Umbilical cord (tissue), 2 donors: ENCODE measurements around the gene FAM8A1. TPM values are rescaled to one million over a fixed set of nuclear protein-coding genes. Genes with fewer than 3 reads are reported as not detected.
"Not testable (repeated sequence)": the region's sequence is repeated elsewhere in the genome, so short reads cannot be mapped to it uniquely, and the experiment has no call there.

Experiments
- DNase-seq: peaks from one replicate; pipeline ENCODE4 v3.0.0-alpha.2; 2015; ENCODE audit warnings: low spot score
- total RNA-seq: library from RNA; depleted of rRNA; stranded (reverse); fragments of >200 nt; gene quantifications from one replicate; pipeline ENCODE4 v1.2.3, GENCODE V29; 2014; ENCODE audit warnings: low replicate concordance; ENCODE audit not compliant: insufficient read depth

The FAM8A1 gene, protein sequence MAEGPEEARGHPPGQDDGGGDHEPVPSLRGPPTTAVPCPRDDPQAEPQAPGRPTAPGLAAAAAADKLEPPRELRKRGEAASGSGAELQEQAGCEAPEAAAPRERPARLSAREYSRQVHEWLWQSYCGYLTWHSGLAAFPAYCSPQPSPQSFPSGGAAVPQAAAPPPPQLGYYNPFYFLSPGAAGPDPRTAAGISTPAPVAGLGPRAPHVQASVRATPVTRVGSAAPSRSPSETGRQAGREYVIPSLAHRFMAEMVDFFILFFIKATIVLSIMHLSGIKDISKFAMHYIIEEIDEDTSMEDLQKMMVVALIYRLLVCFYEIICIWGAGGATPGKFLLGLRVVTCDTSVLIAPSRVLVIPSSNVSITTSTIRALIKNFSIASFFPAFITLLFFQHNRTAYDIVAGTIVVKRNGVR
- 39.7 TPM for total RNA-seq

DNA sequence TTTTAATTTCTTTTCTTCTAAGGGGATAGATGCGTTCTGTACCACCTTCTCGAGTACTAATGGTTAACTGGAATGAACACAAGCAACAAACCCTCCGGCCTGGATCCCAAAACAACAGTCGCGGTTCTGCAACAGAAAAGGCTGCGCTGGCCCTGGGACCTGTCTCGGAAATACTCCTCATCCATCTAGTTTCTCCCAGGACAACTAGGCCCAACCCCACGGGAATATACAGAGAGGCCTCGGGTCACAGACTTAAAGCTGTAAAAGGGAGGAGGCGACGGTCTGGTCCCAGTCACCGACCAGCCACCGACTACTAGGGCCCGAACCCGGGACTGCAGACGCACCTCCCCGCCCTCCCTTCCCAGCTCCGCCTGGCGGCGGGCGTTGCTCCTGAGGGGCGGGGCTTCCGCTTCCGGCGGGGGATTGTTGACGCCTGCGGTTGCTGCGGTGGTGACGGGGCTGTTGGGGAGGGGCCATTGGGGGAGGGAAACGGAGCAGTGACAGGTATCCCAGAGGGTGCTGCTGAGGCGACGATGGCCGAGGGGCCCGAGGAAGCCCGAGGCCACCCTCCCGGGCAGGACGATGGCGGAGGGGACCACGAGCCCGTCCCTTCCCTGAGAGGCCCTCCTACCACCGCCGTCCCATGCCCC is at the start of gene FAM8A1:
TSS of gene FAM8A1 (plus strand) at position 426 of the 650 bp plus-strand sequence. CDS start at position 534, 108 bp downstream.
- peak; percentile 94 for DNase-seq

DNA sequence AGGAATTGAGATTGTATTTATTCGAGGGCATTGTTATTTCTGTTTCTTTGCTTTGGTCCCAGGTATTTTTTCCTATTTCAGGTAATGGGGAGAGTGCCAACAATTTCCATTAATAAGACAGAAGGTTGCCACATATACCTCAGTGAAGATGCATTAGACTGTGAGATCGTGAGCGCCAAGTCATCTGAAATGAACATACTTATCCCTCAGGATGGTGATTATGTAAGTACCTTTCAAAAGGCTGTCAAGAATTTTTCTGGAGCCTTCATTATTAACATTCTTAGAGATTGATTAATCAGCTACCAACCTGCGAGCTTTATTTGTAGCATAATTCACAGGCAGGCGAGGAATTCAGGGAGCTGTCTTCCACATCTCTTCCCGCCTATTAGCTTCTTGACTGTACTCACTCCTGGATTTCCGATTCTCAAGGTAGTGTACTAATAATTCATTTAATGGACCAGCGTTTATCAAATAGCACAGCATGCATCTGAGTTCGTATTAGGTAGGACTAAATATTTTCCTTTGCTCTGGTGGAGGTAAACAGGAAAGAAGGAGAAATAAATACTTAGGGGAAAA is 48.6 kb upstream of the FAM8A1 start:
- DNase-seq: no peak

DNA sequence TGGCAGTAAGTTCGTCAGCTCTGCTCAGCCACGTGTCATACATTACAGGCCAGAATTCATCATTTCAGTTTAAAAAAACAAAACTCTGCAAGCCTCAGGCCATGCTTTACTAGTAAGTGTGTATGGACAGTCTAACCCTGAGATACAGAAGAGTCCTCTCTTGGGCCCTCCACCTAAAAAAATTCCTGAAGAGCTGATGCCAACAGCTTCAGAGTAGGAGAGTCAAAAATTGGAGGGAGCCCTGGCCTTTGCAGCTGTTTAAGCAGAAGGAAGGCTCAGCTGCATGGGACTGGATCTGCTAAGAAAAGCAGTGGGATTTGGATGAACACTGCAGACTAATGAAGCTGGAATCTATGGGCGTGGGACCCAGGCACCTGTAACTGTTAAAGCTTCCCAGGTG is 47.2 kb upstream of the FAM8A1 start:
- DNase-seq: no peak

DNA sequence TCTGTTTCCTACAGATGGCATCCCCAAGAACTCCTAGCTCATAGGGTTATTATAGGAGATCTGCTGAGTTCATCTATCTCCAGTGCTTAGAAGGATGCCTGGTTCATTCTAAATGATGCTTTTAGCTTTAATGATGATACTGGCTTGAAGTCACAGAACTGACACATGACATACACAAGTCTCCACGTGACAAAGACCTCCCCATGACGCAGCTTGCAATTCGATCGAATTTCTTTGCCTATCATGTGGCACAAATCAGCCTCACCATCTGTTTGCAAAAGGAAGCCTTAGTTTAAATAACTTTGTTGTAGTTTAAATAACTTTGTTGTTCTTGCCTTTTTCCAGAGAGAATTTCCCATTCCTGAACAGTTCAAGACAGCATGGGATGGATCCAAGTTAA is 44.1 kb upstream of the FAM8A1 start:
- DNase-seq: no peak

DNA sequence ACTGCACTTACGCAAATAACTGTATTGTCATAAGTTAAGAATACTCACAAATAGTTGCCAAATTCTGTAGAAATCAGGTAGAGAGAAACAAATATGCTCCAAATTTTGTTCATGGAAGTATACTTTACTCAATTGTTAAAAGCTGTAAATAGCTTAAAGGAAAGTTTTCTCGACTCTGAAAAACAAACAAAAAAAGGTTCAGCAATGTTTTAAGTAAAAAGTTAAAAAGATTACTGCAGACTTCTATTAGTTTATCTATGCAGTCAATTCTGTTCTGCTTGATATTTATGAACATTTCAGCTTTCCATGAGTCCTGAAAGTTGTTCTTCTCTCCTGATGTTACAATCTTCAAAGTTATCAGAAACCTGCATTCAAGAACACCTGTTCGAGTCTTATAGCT is 37.5 kb upstream of the FAM8A1 start:
- DNase-seq: no peak

DNA sequence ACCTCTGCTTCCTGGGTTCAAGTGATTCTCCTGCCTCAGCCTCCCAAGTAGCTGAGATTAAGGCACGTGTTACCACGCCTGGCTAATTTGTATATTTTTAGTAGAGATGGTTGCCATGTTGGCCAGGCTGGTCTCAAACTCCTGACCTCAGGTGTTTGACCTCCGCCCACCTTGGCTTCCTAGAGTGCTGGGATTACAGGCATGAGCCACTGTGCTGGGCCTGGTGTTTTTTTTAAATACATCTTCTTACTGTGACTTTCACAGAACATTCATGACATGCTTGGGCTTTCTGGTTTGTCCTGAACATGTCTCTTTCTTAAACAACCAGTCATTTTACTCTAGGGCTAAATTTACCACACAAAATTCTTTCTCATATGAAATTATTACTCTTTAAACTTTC is 34.7 kb upstream of the FAM8A1 start:
- DNase-seq: no peak

DNA sequence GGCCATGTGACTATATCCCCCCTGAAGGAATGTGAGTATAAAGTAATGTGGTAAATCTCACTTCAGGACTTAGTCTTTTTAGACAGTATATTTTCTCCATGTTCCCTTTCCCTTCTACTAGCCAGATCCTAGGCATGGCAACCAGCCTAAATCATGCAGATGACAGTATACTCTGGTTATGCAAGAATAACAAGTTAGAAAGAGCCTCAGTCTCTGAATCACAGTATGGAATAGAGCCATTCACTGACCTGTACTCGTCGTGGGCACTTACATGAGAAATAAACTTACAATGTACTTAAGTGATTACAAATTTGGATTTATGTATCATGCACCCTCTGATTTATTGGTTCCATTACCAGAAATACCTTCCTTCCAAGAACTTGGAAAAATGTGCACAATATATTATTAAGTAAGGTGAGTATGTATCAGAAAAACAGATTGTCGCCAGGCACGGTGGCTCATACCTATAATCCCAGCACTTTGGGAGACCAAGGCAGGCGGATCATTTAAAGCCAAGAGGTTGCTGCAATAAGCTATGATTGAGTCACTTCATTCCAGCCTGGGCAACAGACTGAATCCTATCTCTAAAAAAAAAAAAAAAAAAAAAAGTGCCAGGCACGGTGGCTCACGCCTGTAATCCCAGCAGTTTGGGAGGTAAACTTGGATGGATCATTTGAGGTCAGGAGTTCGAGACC is 25.1 kb upstream of the FAM8A1 start:
- DNase-seq: no peak

DNA sequence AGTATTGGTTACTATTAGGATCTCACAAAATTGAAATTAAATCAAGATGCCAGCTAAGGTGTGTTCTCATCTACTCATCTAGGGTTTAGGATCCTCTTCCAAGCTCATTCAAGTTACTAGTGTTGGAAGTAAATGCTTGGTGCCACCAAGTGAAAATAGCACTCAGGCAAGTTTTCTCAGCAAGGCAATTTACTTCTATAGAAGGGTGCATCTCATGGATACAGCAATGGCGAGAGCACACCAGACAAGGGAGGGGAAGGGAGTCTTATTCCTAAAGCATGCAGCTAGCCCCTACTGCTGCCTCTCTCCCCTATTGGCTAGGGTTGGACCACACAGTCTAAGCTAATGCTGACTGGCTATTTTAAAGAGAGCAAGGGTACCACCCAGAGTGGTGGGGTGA is 23.0 kb upstream of the FAM8A1 start:
- no peak for DNase-seq

DNA sequence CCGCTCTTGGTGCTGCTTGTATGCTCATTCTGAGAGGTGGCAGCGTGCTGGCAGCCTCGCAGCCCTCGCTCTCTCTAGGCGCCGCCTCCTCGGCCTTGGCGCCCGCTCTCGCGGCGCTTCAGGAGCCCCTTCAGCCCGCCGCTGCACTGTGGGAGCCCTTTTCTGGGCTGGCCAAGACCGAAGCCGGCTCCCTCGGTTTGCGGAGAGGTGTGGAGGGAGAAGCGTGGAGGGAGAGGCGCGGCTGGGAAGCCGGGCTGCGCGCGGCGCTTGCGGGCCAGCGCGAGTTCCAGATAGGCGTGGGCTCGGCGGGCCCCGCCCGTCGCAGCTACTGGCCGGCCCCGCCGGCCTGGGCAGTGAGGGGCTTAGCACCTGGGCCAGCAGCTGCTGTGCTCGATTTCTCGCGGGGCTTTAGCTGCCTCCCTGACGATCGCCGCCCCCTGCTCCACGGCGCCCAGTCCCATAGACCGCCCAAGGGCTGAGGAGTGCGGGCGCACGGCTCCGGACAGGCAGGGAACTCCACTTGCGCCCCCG is 19.5 kb upstream of the FAM8A1 start:
- peak; percentile 21 for DNase-seq

DNA sequence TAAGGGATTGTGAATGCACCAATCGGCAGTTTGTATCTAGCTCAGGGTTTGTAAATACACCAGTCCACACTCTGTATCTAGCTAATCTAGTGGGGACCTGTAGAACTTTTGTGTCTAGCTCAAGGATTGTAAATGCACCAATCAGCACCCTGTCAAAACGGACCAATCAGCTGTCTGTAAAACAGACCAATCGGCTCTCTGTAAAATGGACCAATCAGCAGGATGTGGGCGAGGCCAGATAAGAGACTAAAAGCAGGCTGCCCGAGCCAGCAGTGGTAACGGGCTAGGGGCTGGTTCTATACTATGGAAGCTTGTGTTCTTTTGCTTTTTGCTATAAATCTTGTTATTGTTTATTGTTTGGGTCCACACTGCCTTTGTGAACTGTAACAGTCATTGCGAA is 18.8 kb upstream of the FAM8A1 start:
- not testable (repeated sequence) for DNase-seq

DNA sequence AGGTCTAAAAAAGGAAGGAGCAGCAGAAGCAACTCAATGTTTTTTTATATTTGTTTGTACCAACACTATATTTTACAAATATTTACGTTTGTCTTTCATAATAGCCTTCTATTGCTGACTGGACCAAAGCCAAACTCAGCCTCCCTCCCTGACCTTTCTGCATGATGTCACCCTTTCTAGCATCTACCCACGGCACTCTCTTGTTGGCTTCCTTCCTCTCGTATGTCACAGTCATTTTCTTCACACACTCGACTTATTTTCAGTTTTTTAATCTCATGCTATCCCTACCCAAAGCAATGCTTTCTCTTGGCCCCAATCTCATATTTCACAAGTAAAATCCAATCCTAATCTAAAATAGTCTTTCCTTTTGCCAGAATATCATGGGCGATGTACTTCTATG is 16.3 kb upstream of the FAM8A1 start:
- DNase-seq: no peak

DNA sequence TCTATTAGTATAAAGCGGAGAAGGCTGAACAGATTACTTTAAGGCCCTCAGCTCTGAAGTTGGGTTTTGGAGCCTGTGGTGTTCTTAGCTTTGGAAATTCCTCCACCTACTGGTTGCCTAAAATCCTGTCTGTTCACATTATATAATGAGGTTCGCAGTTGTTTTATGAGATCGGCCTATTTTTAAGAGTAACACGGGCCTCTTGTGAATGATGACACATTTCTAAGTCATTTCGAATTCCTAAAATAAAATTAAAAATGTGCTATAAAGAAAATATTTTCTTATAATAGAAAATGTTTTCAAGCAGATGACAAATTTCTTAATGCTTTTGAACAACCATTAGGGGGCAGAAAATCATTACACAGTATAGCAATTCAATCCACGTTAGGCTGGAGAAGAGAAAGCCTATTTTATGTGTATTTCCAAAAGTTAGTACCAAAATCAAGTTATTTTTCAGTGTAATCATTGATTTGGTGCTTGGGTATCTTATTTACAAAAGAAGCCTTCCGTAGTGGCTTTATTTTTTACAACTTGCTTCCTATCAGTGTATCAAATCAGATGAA is 15.8 kb upstream of the FAM8A1 start:
- DNase-seq: peak; percentile 87

DNA sequence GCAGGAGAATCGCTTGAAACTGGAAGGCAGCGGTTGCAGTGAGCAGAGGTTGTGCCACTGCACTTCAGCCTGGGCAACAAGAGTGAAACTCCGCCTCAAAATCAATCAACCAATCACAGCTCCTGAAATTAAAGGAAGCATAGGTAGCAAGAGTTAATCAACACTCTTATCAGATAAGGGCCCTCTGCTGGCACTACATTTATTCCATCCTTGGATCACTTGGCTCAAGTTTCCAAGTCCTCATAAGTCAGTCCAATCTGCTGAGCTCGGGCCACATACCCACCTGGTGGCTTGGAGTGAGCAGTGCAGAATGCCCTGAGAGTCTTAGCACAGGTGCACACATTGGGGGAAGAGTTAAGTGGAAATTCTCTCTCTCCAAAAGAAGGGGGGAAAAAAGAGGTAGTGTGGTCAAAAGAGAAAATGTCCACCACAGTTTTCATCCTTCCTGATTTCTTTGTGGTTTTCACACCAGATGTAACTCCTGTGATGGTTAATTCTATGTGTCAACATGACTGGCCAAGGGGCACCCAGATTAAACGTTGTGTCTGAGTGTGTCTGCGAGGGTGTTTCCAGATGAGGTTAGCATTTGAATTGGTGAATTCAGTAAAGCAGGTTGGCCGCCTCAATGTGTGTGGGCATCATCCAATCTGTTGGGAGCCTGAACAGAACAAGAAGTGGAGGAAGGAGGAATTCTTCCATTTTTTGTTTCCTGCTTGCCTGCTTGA is 14.2 kb upstream of the FAM8A1 start:
- DNase-seq: no peak

DNA sequence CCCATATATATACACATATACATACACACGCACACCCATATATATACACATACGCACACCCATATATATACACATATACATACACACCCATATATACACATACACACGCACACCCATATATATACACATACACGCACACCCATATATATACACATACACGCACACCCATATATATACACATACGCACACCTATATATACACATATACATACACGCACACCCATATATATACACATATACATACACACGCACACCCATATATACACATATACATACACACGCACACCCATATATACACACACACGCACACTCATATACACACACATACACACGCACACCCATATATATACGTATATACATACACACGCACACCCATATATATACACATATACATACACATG is 13.5 kb upstream of the FAM8A1 start:
- not testable (repeated sequence) for DNase-seq

DNA sequence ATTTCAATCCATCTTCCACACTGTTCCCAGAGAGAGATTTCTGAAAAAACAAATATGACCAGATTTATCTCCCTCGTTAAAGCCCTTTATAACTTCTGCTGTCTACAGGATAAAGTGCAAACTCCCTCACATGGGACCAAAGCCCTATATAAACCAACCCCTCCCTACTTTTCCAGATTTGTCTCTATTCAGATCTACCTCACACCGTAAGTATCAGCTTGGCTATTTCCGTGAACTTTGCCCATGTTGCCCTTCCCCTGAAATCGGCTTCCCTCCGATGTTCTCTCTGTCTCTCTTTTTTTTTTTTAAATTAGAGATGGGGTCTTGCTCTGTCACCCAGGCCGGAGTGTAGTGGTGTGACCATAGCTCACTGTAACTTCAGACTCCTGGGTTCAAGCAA is 12.1 kb upstream of the FAM8A1 start:
- no peak for DNase-seq

DNA sequence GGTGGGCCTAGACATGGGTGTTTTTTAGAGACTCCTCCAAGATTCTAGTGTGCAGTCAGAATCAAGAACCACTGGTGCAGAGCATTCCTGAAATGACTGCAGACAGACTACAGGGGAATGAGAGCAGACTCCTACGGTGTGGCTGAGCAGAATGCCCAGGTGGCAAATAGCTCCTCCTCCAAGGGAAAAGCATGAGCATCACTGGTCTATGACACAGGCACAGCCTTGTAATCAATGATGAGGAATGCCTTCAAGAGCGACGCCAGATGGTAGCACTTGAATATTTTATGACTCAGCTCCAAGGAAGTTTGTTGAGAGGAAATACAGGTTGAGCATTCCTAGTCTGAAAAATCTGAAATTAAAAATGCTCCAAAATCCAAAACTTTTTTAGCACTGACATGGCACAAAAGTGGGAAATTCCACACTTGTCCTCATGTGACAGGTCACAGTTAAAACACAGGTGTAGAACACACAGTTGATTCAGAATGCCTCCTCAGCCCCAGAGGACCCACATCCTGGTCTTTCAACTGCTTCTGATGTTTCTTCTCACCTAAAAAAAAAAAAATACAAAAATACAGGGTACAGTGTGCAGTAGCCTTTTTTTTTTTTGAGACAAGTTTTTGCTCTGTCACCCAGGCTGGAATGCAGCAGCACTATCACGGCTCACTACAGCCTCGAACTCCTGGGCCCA is 10.6 kb upstream of the FAM8A1 start:
- peak; percentile 14 for DNase-seq

DNA sequence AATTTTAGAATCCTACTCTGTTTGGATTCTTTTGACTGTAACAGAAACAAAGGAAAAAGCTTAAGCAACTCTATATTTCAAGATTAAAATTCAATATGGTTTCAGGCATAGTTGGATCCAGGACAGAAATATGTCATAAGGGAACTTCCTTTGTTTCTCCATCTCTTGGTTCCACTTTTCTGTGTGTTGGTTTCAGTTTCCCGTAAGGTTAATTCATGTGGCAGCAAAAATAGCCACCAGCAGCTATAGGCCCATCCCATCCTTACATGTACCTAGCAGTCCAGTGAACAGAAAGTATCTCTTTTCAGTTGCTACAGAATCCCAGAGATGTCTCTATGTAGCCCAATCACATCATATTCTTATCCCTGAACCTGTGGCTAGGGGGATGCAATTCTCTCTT is 8.8 kb upstream of the FAM8A1 start:
- no peak for DNase-seq

DNA sequence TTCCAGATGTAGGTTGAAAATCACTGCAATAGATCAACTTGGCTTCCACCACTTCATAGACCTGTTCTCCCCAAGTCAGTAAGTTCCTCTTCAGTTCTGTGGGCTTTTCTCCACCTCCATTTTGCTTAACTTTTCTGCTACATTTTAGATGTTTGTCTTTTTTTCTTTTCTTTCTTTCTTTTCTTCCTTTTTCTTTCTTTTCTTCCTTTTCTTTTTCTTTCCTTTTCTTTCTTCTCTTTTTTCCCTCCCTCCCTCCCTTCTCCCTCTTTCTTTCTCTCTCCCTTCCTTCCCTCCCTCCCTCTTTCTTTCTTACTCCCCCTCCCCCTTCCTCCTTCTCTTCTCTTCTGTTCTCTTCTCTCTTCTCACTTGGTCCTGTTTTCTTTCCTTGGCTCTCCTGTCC is 6.9 kb upstream of the FAM8A1 start:
- no peak for DNase-seq

DNA sequence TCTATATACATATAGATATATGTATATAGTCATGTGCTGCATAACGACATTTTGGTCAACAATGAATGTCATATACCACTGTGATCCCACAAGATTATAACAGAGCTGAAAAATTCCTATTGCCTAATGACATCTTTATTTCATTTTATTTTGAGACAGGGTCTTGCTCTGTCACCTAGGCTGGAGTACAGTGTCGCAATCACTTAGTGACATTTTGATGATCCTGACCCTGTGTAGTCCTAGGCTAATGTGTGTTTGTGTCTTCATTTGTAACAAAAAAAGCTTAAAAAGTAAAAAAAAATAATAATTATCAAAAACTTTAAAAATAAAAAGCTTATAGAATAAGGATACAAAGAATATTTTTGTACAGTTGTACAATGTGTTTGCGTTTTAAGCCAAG is 4.0 kb upstream of the FAM8A1 start:
- no peak for DNase-seq
